H1 (cell line): ENCODE results near the gene DAPK2. TPM values are rescaled to one million over a fixed set of nuclear protein-coding genes. Genes with fewer than 3 reads are reported as not detected.

ENCODE experiments used
- CHD1 ChIP-seq: IDR thresholded peaks from 2 replicates; pipeline ENCODE4 v1.6.1; 2012; ENCODE audit warnings: low read depth, low read length, improper control_type of control experiment
- EGR1 ChIP-seq: IDR thresholded peaks from 2 replicates; pipeline ENCODE4 v1.6.1; 2011; ENCODE audit warnings: low read depth, low read length, borderline replicate concordance
- EP300 ChIP-seq, 2 experiments: IDR thresholded peaks; 1 replicate in 1 of 2; 2 replicates in 1 of 2; pipeline ENCODE4 v1.6.1; 2011 to 2012; ENCODE audit warnings: low read depth in 2 of 2, low read length in 2 of 2, mild to moderate bottlenecking in 2 of 2, borderline replicate concordance in 1 of 2, inconsistent platforms in 1 of 2, moderate library complexity in 1 of 2
- GTF2F1 ChIP-seq: IDR thresholded peaks from 2 replicates; pipeline ENCODE4 v1.6.1; 2012; ENCODE audit warnings: low read depth, low read length, improper control_type of control experiment, borderline replicate concordance
- POLR2A ChIP-seq, 2 experiments: IDR thresholded peaks; 1 replicate in 1 of 2; 2 replicates in 1 of 2; pipeline ENCODE4 v1.6.1; 2011; ENCODE audit warnings: low read depth in 2 of 2, low read length in 2 of 2, mild to moderate bottlenecking in 2 of 2; ENCODE audit errors: control extremely low read depth in 1 of 2
- RFX5 ChIP-seq: IDR thresholded peaks from 2 replicates; pipeline ENCODE4 v1.6.1; 2011; ENCODE audit warnings: low read depth, low read length, improper control_type of control experiment, borderline replicate concordance
- RNF2 ChIP-seq: fragments of 200-900, 300-1000 bp; sonication (generic); IDR thresholded peaks from 2 replicates; pipeline ENCODE4 v1.7.1; 2016; ENCODE audit warnings: borderline replicate concordance, low read depth, mild to moderate bottlenecking, antibody characterized with exemption, low read length; ENCODE audit not compliant: poor library complexity, severe bottlenecking; ENCODE audit errors: missing control alignments
- RXRA ChIP-seq: IDR thresholded peaks from 2 replicates; pipeline ENCODE4 v1.6.1; 2011; ENCODE audit warnings: low read depth, mild to moderate bottlenecking, low read length, moderate library complexity; ENCODE audit not compliant: insufficient read depth
- TBP ChIP-seq: IDR thresholded peaks from 2 replicates; pipeline ENCODE4 v1.6.1; 2011; ENCODE audit warnings: low read depth, low read length, improper control_type of control experiment
- polyA plus RNA-seq, 7 experiments: library from polyadenylated mRNA; depleted of rRNA in 3 of 7; stranded (reverse) in 5 of 7; unstranded in 2 of 7; fragments of >200 nt in 5 of 7; fragments of 200-250 nt in 2 of 7; gene quantifications; 1 replicate in 5 of 7; 2 replicates in 1 of 7; 4 replicates in 1 of 7; pipeline versions ENCODE4 v1.2.1 to v1.2.3, GENCODE V29; 2011 to 2013; ENCODE audit warnings: missing spikeins in 2 of 7, mixed read lengths in 2 of 7
- total RNA-seq: library from RNA; stranded (reverse); fragmentation: NEBNext Ultra II Directional; extraction: Animal tissue kit (Norgen Biotek cat#: 25700); gene quantifications from 2 replicates; pipeline ENCODE4 v1.2.1, GENCODE V29; 2021

Gene DAPK2
- total and polyA plus RNA-seq, 2 of the 8 experiments (the other 6 are each of a cell fraction or from before 2014, with no cell fraction given): 1.8 to 2.9 TPM

DNA sequence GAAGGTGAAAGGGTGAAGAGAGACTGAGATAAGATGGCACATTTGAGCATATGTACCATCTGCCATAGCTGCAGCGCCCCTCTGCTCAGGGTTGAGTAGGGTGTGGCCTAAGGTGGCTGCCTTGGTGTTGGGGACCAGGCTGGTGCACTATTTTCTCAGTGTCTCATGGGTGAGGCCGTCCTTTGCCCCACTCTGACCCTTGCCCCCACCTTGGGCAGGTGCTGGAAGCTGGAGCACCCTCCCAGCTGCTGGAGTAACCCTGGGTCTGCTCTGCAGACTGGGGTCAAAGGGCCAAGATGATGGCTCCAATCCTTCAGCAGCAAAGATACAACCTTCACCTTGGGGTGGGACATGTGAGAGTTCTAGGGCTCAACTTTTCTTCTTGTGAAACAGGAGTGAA, 69.2 kb downstream of the DAPK2 start (continued):
- TF ChIP-seq RXRA (no peak), POLR2A (IDR thresholded peaks at IDR 0.05; ENCODE audit: control extremely low read depth in 1 of 2, low read depth in 2 of 2, low read length in 2 of 2) (no peak), CHD1 (no peak), RFX5 (no peak), EP300 (IDR thresholded peaks at IDR 0.05; ENCODE audit: borderline replicate concordance in 1 of 2, low read depth in 2 of 2, low read length in 2 of 2) (no peak), GTF2F1 (no peak), EGR1 (no peak), TBP (no peak), RNF2 (no peak)
